Mesodermal cell (in vitro differentiated cells): Measurements from ENCODE around the gene CDKN2B.

Source experiments
- H3K27ac ChIP-seq: 2 replicates; pipeline ENCODE4 v1.7.0; 2013; ENCODE audit warnings: mild to moderate bottlenecking, low read depth, low read length, moderate library complexity; ENCODE audit not compliant: severe bottlenecking
- H3K36me3 ChIP-seq: 2 replicates; pipeline ENCODE4 v1.7.1; 2013; ENCODE audit warnings: mild to moderate bottlenecking, low read length, moderate library complexity; ENCODE audit not compliant: control insufficient read depth, insufficient read depth
- H3K4me1 ChIP-seq: one replicate; pipeline ENCODE4 v1.7.1; 2013; ENCODE audit warnings: mild to moderate bottlenecking, low read length; ENCODE audit not compliant: insufficient read depth, control insufficient read depth, poor library complexity, severe bottlenecking
- H3K4me3 ChIP-seq: 2 replicates; pipeline ENCODE4 v1.7.0; 2013; ENCODE audit warnings: low read length, control low read depth, mild to moderate bottlenecking; ENCODE audit not compliant: insufficient read depth, poor library complexity, severe bottlenecking; ENCODE audit errors: extremely low read depth
- H3K9me3 ChIP-seq: 2 replicates; pipeline ENCODE4 v1.7.1; 2013; ENCODE audit warnings: mild to moderate bottlenecking, low read length, moderate library complexity; ENCODE audit not compliant: control insufficient read depth
- WGBS, 2 experiments: methylation state at CpG; one replicate each; pipeline ENCODE4 v1.1.5; 2013; ENCODE audit warnings: missing lambda C conversion rate in 2 of 2; ENCODE audit not compliant: insufficient coverage in 2 of 2; 5-methylcytosine and 5-hydroxymethylcytosine counted together

CDKN2B gene

GRCh38 chr9:22046243-22046885 lies 37.3 kb upstream of the CDKN2B start:
- Histone ChIP-seq H3K27ac (no peak overlapping the region), H3K9me3 (no peaks in the 10 kb centered on the region), H3K4me3 (no peak overlapping the region), H3K4me1 (peaks cover 19% of the 10 kb centered on the region), H3K36me3 (no peaks in the 10 kb centered on the region)
- WGBS, 2 experiments: 80 to 83% methylated on average over 1 of the region's 1 CpG

GRCh38 chr9:22045423-22045822 lies 36.3 kb upstream of the CDKN2B start:
- H3K4me1 ChIP-seq: peaks cover 20% of the 10 kb centered on the region
- H3K27ac ChIP-seq: no peak overlapping the region
- H3K4me3 ChIP-seq: no peak overlapping the region
- H3K9me3 ChIP-seq: no peaks in the 10 kb centered on the region
- H3K36me3 ChIP-seq: no peaks in the 10 kb centered on the region

GRCh38 chr9:22044583-22044982 lies 35.5 kb upstream of the CDKN2B start:
- peaks cover 25% of the 10 kb centered on the region for H3K4me1 ChIP-seq
- H3K9me3 ChIP-seq: no peaks in the 10 kb centered on the region
- no peak overlapping the region for H3K27ac ChIP-seq
- H3K36me3 ChIP-seq: no peaks in the 10 kb centered on the region
- no peak overlapping the region for H3K4me3 ChIP-seq

- Histone ChIP-seq H3K27ac (no peak overlapping the region), H3K9me3 (no peaks in the 10 kb centered on the region), H3K36me3 (no peaks in the 10 kb centered on the region), H3K4me1 (peaks cover 21% of the 10 kb centered on the region), H3K4me3 (no peak overlapping the region)
- no CpG with 5 or more reads among the region's 3 CpGs for WGBS, 2 experiments
Observed at GRCh38 chr9:22043928-22044327, 34.8 kb upstream of the CDKN2B start.

GRCh38 chr9:22041775-22042174 lies 32.7 kb upstream of the CDKN2B start:
- no peak overlapping the region for H3K4me3 ChIP-seq
- H3K9me3 ChIP-seq: no peaks in the 10 kb centered on the region
- H3K27ac ChIP-seq: no peak overlapping the region
- H3K36me3 ChIP-seq: no peaks in the 10 kb centered on the region
- no CpG with 5 or more reads among the region's 1 CpG for WGBS, 2 experiments
- peaks cover 21% of the 10 kb centered on the region for H3K4me1 ChIP-seq

- Histone ChIP-seq H3K9me3 (no peaks in the 10 kb centered on the region), H3K27ac (no peak overlapping the region)
- no CpG with 5 or more reads among the region's 1 CpG for WGBS, 2 experiments
Observed at GRCh38 chr9:22041344-22041743, 32.2 kb upstream of the CDKN2B start.

GRCh38 chr9:22040760-22041159 lies 31.7 kb upstream of the CDKN2B start:
- Histone ChIP-seq H3K4me3 (no peak overlapping the region), H3K9me3 (no peaks in the 10 kb centered on the region), H3K4me1 (peaks cover 21% of the 10 kb centered on the region), H3K36me3 (no peaks in the 10 kb centered on the region), H3K27ac (no peak overlapping the region)
- WGBS, 2 experiments: 100% methylated on average over 1 of the region's 1 CpG; no CpG with 5 or more reads in 1 of the 2 experiments

More at GRCh38 chr9:22041344-22041743, 32.2 kb upstream of the CDKN2B start:
- H3K4me1 ChIP-seq: peaks cover 21% of the 10 kb centered on the region
- no peaks in the 10 kb centered on the region for H3K36me3 ChIP-seq
- no peak overlapping the region for H3K4me3 ChIP-seq

- no peaks in the 10 kb centered on the region for H3K9me3 ChIP-seq
- WGBS, 2 experiments: 100% methylated on average over 1 of the region's 3 CpGs
- no peak overlapping the region for H3K4me3 ChIP-seq
- H3K4me1 ChIP-seq: peaks cover 16% of the 10 kb centered on the region
- H3K36me3 ChIP-seq: no peaks in the 10 kb centered on the region
- H3K27ac ChIP-seq: no peak overlapping the region
Observed at GRCh38 chr9:22039258-22039657, 30.2 kb upstream of the CDKN2B start.

- Histone ChIP-seq H3K4me3 (no peak overlapping the region), H3K27ac (no peak overlapping the region), H3K4me1 (peaks cover 16% of the 10 kb centered on the region), H3K9me3 (no peaks in the 10 kb centered on the region), H3K36me3 (no peaks in the 10 kb centered on the region)
- 63% methylated on average over 1 of the region's 2 CpGs; no CpG with 5 or more reads in 1 of the 2 experiments for WGBS, 2 experiments
Observed at GRCh38 chr9:22037954-22038690, 29.0 kb upstream of the CDKN2B start.

GRCh38 chr9:22036866-22037626 lies 27.9 kb upstream of the CDKN2B start:
- Histone ChIP-seq H3K27ac (no peak overlapping the region), H3K4me1 (peaks cover 16% of the 10 kb centered on the region), H3K4me3 (no peak overlapping the region), H3K9me3 (no peaks in the 10 kb centered on the region), H3K36me3 (no peaks in the 10 kb centered on the region)
- WGBS, 2 experiments: no CpG with 5 or more reads among the region's 4 CpGs
